Suppressor macrophage treated with lipopolysaccharide for 1 hour (primary cell): ENCODE measurements around the gene COL11A1.
"Not testable (repeated sequence)": the region's sequence is repeated elsewhere in the genome, so short reads cannot be mapped to it uniquely, and the experiment has no call there.

Experiments used
- DNase-seq, 3 donors: peaks; one replicate each; pipeline ENCODE4 v3.0.0-alpha.2; 2020 to 2022

Gene COL11A1

GRCh38 chr1:102826706-102827105 is 281.6 kb downstream of the COL11A1 start:
- DNase-seq, result not testable (repeated sequence)
